Keratinocyte (primary cell): Measurements from ENCODE around the gene CASK. TPM values are rescaled to one million over a fixed set of nuclear protein-coding genes. Genes with fewer than 3 reads are reported as not detected.

ENCODE experiments used
- DNase-seq: peaks from one replicate; pipeline ENCODE4 v3.0.0-alpha.2; 2011; ENCODE audit warnings: low read depth, missing footprints, low spot score
- FAIRE-seq: peaks from 2 replicates; lab custom pipeline; 2011; peaks lifted over from hg19 to GRCh38; lab: Jason Lieb, UNC
- H2AFZ ChIP-seq: 2 replicates; pipeline ENCODE4 v1.6.0; 2012; ENCODE audit warnings: low read length, control low read depth, inconsistent platforms; ENCODE audit not compliant: control insufficient read depth
- H3K27ac ChIP-seq: 2 replicates; pipeline ENCODE4 v1.5.1; 2011; ENCODE audit warnings: low read length; ENCODE audit not compliant: control insufficient read depth, insufficient read depth
- H3K27me3 ChIP-seq: 3 replicates; pipeline ENCODE4 v1.6.0; 2011; ENCODE audit warnings: low read length; ENCODE audit not compliant: control insufficient read depth, insufficient read depth; ENCODE audit errors: extremely low read depth
- H3K36me3 ChIP-seq, 2 experiments: 2 replicates in 1 of 2; 3 replicates in 1 of 2; pipeline ENCODE4 v1.5.1; 2011; ENCODE audit warnings: low read length in 2 of 2, mild to moderate bottlenecking in 1 of 2; ENCODE audit not compliant: control insufficient read depth in 2 of 2, insufficient read depth in 2 of 2; ENCODE audit errors: extremely low read depth in 1 of 2
- H3K4me1 ChIP-seq: 3 replicates; pipeline ENCODE4 v1.5.1; 2011; ENCODE audit warnings: low read length; ENCODE audit not compliant: control insufficient read depth, insufficient read depth; ENCODE audit errors: extremely low read depth
- H3K4me2 ChIP-seq: 3 replicates; pipeline ENCODE4 v1.6.0; 2011; ENCODE audit warnings: low read depth, low read length; ENCODE audit not compliant: control insufficient read depth, insufficient read depth; ENCODE audit errors: extremely low read depth
- H3K4me3 ChIP-seq, 3 experiments: fragments of 200-600 bp in 1 of 3; sonication (generic) in 1 of 3; 2 replicates in 2 of 3; 3 replicates in 1 of 3; pipeline ENCODE4 v1.5.1; 2011 to 2016; ENCODE audit warnings: low read length in 3 of 3, mild to moderate bottlenecking in 3 of 3, control low read depth in 2 of 3, inconsistent platforms in 1 of 3, low read depth in 1 of 3, mixed read lengths in 1 of 3, mixed run types in 1 of 3, moderate library complexity in 1 of 3; ENCODE audit not compliant: control insufficient read depth in 2 of 3, insufficient read depth in 2 of 3; ENCODE audit errors: extremely low read depth in 1 of 3
- H3K79me2 ChIP-seq: 2 replicates; pipeline ENCODE4 v1.6.0; 2012; ENCODE audit warnings: low read length; ENCODE audit not compliant: control insufficient read depth, insufficient read depth
- H3K9ac ChIP-seq: 3 replicates; pipeline ENCODE4 v1.6.0; 2011; ENCODE audit warnings: low read length; ENCODE audit not compliant: control insufficient read depth, insufficient read depth; ENCODE audit errors: extremely low read depth
- H3K9me1 ChIP-seq: 3 replicates; pipeline ENCODE4 v1.6.0; 2011; ENCODE audit warnings: low read length; ENCODE audit not compliant: control insufficient read depth, insufficient read depth; ENCODE audit errors: extremely low read depth
- H3K9me3 ChIP-seq: 2 replicates; pipeline ENCODE4 v1.5.1; 2012; ENCODE audit warnings: low read depth, low read length; ENCODE audit not compliant: control insufficient read depth
- H4K20me1 ChIP-seq: 3 replicates; pipeline ENCODE4 v1.6.0; 2011; ENCODE audit warnings: low read length; ENCODE audit not compliant: control insufficient read depth, insufficient read depth; ENCODE audit errors: extremely low read depth
- EZH2 ChIP-seq: IDR thresholded peaks from one replicate; pipeline ENCODE4 v1.6.1; 2012; ENCODE audit warnings: inconsistent platforms, mild to moderate bottlenecking, low read length, moderate library complexity
- dilution Hi-C: fragments of 300-500 bp; cut with MboI; formaldehyde crosslinking; loops from one replicate; pipeline ENCODE4 v1.7.0; 2020; ENCODE audit warnings: low sequenced_read_pairs; ENCODE audit not compliant: extremely low pct_ligation_motif_present
- polyA plus RNA-seq, 5 experiments: library from polyadenylated mRNA; depleted of rRNA in 3 of 5; stranded (reverse) in 3 of 5; stranded (forward) in 1 of 5; unstranded in 1 of 5; fragments of >200 nt; gene quantifications; 1 replicate in 1 of 5; 2 replicates in 3 of 5; 3 replicates in 1 of 5; pipeline versions ENCODE4 v1.2.1 to v1.2.3, GENCODE V29; 2011 to 2012; ENCODE audit warnings: missing spikeins in 2 of 5, low read depth in 1 of 5, low replicate concordance in 1 of 5
- TF ChIP-seq, protein P1 (sequence below), 3 experiments: IDR thresholded peaks in 1 of 3; conservative IDR thresholded peaks in 1 of 3; optimal IDR thresholded peaks in 1 of 3; 2 replicates in 2 of 3; 3 replicates in 1 of 3; pipeline versions ENCODE3 to v1.5.1; 2011; ENCODE audit warnings: low read length in 3 of 3, mild to moderate bottlenecking in 3 of 3, moderate library complexity in 2 of 3, control low read depth in 1 of 3, inconsistent platforms in 1 of 3; ENCODE audit not compliant: insufficient read depth in 2 of 3; ENCODE audit errors: extremely low read depth in 1 of 3

CASK gene
- polyA plus RNA-seq, 1 donor (not counting 4 experiments of a cell fraction or from before 2014, with no cell fraction given) = 33.7 TPM

DNA sequence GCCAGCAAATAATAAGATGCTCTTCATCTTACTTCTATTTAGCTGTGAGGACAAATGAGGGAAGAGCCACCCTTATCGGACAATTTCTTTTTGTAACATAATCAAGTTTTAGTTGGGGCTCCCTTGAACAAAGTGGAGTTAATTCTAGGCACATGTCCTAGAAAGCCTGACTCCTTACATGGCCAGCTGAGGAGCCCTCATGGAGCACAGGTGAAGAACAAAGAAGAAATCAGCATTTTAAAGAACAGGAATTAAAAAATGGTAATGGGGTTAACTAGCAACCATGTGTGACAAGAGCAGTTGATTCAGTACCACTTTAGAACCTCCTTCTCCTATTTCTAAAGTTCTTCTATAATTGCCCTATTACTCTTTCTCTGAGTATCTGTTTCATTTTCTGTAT is 183.5 kb downstream of the CASK start:
- Histone ChIP-seq H3K36me3 (no peaks in the 10 kb centered on the region), H3K4me2 (no peak overlapping the region), H3K9me1 (no peaks in the 10 kb centered on the region), H3K4me1 (no peaks in the 10 kb centered on the region), H2AFZ (no peak overlapping the region), H3K4me3 (no peak overlapping the region), H3K27me3 (no peaks in the 10 kb centered on the region), H3K9ac (no peak overlapping the region), H3K79me2 (no peaks in the 10 kb centered on the region), H4K20me1 (no peaks in the 10 kb centered on the region), H3K9me3 (no peaks in the 10 kb centered on the region), H3K27ac (no peak overlapping the region)
- TF ChIP-seq, protein P1, sequence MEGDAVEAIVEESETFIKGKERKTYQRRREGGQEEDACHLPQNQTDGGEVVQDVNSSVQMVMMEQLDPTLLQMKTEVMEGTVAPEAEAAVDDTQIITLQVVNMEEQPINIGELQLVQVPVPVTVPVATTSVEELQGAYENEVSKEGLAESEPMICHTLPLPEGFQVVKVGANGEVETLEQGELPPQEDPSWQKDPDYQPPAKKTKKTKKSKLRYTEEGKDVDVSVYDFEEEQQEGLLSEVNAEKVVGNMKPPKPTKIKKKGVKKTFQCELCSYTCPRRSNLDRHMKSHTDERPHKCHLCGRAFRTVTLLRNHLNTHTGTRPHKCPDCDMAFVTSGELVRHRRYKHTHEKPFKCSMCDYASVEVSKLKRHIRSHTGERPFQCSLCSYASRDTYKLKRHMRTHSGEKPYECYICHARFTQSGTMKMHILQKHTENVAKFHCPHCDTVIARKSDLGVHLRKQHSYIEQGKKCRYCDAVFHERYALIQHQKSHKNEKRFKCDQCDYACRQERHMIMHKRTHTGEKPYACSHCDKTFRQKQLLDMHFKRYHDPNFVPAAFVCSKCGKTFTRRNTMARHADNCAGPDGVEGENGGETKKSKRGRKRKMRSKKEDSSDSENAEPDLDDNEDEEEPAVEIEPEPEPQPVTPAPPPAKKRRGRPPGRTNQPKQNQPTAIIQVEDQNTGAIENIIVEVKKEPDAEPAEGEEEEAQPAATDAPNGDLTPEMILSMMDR (optimal IDR thresholded peaks at IDR 0.05 in 1 of 3, IDR thresholded peaks at IDR 0.05 in 1 of 3, conservative IDR thresholded peaks at IDR 0.05 in 1 of 3; ENCODE audit: extremely low read depth in 1 of 3, insufficient read depth in 2 of 3, low read length in 3 of 3) = no peak
- no peak for TF ChIP-seq EZH2
- no peak for DNase-seq
- no peak for FAIRE-seq
- dilution Hi-C loops = no loop called here

DNA sequence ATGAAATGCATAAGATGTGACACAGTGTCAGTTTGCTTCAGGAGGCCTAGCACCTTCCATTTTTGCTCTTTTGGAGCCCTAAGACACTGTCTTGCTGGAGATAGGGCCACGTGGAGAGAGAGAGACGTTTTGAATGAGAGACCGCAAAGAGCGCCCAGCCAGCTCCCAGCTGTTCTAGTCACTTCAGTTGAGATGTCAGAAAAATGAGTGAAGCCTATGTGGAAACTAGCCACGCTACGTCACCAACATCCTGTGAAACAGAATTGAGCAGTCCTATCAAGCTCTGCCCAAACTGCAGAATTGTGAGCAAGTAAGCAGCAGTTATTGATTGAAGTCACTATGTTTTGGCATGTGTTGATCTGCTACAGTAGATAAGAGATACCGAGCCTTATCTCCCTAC is 186.3 kb downstream of the CASK start:
- H3K4me2 ChIP-seq = no peak overlapping the region

More for the DNA sequence above, 186.3 kb downstream of the CASK start:
- DNase-seq = no peak
- Histone ChIP-seq H3K9me3 (no peaks in the 10 kb centered on the region), H3K4me3 (no peak overlapping the region), H3K9me1 (no peaks in the 10 kb centered on the region), H3K79me2 (no peaks in the 10 kb centered on the region), H3K27me3 (no peaks in the 10 kb centered on the region), H3K36me3 (no peaks in the 10 kb centered on the region), H3K9ac (no peak overlapping the region), H3K27ac (no peak overlapping the region), H2AFZ (no peak overlapping the region), H3K4me1 (no peaks in the 10 kb centered on the region), H4K20me1 (no peaks in the 10 kb centered on the region)
- TF ChIP-seq, protein P1 (optimal IDR thresholded peaks at IDR 0.05 in 1 of 3, IDR thresholded peaks at IDR 0.05 in 1 of 3, conservative IDR thresholded peaks at IDR 0.05 in 1 of 3; ENCODE audit: extremely low read depth in 1 of 3, insufficient read depth in 2 of 3, low read length in 3 of 3) = no peak
- no peak for TF ChIP-seq EZH2
- FAIRE-seq = no peak
- dilution Hi-C loops = no loop called here
